Sigmoid colon (tissue), 7 donors: ENCODE data around the gene SEC16B. TPM values are rescaled to one million over a fixed set of nuclear protein-coding genes. Genes with fewer than 3 reads are reported as not detected.
A peak's percentile ranks its signal among the peaks of the same experiment; 100 is the strongest.
"Not testable (repeated sequence)": the region's sequence is repeated elsewhere in the genome, so short reads cannot be mapped to it uniquely, and the experiment has no call there.

ENCODE experiments used
- DNase-seq: peaks from one replicate; pipeline ENCODE4 v3.0.0-alpha.2; 2019
- H3K27ac ChIP-seq, 4 donors: fragments of 200-600 bp; sonication (generic); one replicate each; pipeline ENCODE4 v1.5.1; 2016 to 2019; ENCODE audit warnings: mild to moderate bottlenecking in 1 of 4
- H3K27me3 ChIP-seq, 3 donors: fragments of 200-600 bp; sonication (generic); one replicate each; pipeline ENCODE4 v1.5.1; 2019; ENCODE audit warnings: mild to moderate bottlenecking in 1 of 3
- H3K36me3 ChIP-seq, 4 donors: fragments of 200-600 bp; sonication (generic); one replicate each; pipeline ENCODE4 v1.5.1; 2016 to 2019
- H3K4me1 ChIP-seq, 4 donors: fragments of 200-600 bp; sonication (generic); one replicate each; pipeline ENCODE4 v1.5.1; 2017 to 2019
- H3K4me3 ChIP-seq, 4 donors: fragments of 200-600 bp; sonication (generic); one replicate each; pipeline ENCODE4 v1.5.1; 2017 to 2019; ENCODE audit warnings: mild to moderate bottlenecking in 2 of 4, moderate library complexity in 1 of 4
- H3K9me3 ChIP-seq, 4 donors: fragments of 200-600 bp in 3 of 4; sonication (generic) in 3 of 4; one replicate each; pipeline versions ENCODE4 v1.5.1 to v1.6.1; 2013 to 2019
- EP300 ChIP-seq, 4 donors: sonication (generic); formaldehyde crosslinking; IDR thresholded peaks; one replicate each; pipeline ENCODE4 v1.6.1; 2017; ENCODE audit warnings: antibody characterized with exemption in 4 of 4
- POLR2A ChIP-seq, 2 donors: fragments of 450-650 bp; IDR thresholded peaks; one replicate each; pipeline ENCODE4 v1.6.1; 2016; ENCODE audit warnings: antibody characterized with exemption in 2 of 2, mild to moderate bottlenecking in 2 of 2, moderate library complexity in 2 of 2
- POLR2AphosphoS5 ChIP-seq, 4 donors: sonication (generic); formaldehyde crosslinking; IDR thresholded peaks; one replicate each; pipeline ENCODE4 v1.6.1; 2017; ENCODE audit warnings: antibody characterized with exemption in 4 of 4
- WGBS, 2 donors: extraction: QIAGEN DNeasy Blood & Tissue Kit; methylation state at CpG; one replicate each; pipeline ENCODE4 v1.1.7; 2013; 5-methylcytosine and 5-hydroxymethylcytosine counted together
- intact Hi-C: fragments of 100-400 bp; cut with DNase I; formaldehyde crosslinking; loops from one replicate; pipeline ENCODE4 v1.15.1; 2023
- polyA plus RNA-seq, 3 donors: library from polyadenylated mRNA; stranded (reverse); fragments of 200-250 nt; gene quantifications; one replicate each; pipeline ENCODE4 v1.2.3, GENCODE V29; 2013
- total RNA-seq, 4 donors: library from RNA; depleted of rRNA; stranded (reverse); fragments of >200 nt; gene quantifications; one replicate each; pipeline ENCODE4 v1.1.0, GENCODE V29; 2016
- TF ChIP-seq, protein P1 (sequence below), 4 experiments: fragments of 450-650 bp in 3 of 4; fragments of 200-600 bp in 1 of 4; IDR thresholded peaks; one replicate each; pipeline ENCODE4 v1.5.1; 2016 to 2019; ENCODE audit warnings: antibody characterized with exemption in 4 of 4, mild to moderate bottlenecking in 3 of 4, moderate library complexity in 2 of 4
- donor health status: healthy with polysubstance abuse.
- donor health status: Bipolar disorder and iron deficiency.
- donor health status: healthy.

The SEC16B gene
- total and polyA plus RNA-seq, 7 donors, result 1.6 to 5.8 (median 3.4) TPM

DNA sequence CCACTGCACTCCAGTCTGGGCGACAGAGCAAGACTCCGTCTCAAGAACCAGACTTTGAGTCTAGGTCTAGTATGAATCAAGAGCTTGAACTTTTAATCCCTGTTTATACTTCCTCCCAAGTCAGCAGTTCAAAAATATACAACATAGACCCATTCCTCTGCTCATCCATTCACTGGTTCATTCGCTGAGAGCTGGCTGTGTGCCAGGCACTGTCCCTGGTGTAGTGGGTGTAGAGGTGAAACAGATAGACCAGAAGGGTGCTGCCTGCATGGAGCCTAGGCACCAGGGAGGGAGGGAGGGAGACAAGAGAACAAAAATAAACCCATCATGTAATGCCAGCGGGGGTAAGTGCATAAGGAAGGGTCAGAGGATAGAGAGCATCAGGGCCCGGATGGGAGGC, 25.5 kb upstream of the SEC16B start:
- H3K4me3 ChIP-seq, result no peak overlapping the region
- intact Hi-C loops, result no loop called here
- 92 to 94% methylated on average over 5 of the region's 5 CpGs for WGBS, 2 donors
- H3K36me3 ChIP-seq, result no peaks in the 10 kb centered on the region
- H3K9me3 ChIP-seq, result peaks cover 0 to 1% (median 0%) of the 10 kb centered on the region in 4 donors
- H3K4me1 ChIP-seq, result no peaks in the 10 kb centered on the region
- no peaks in the 10 kb centered on the region for H3K27me3 ChIP-seq
- DNase-seq, result no peak
- no peak overlapping the region for H3K27ac ChIP-seq
- TF ChIP-seq, protein P1, sequence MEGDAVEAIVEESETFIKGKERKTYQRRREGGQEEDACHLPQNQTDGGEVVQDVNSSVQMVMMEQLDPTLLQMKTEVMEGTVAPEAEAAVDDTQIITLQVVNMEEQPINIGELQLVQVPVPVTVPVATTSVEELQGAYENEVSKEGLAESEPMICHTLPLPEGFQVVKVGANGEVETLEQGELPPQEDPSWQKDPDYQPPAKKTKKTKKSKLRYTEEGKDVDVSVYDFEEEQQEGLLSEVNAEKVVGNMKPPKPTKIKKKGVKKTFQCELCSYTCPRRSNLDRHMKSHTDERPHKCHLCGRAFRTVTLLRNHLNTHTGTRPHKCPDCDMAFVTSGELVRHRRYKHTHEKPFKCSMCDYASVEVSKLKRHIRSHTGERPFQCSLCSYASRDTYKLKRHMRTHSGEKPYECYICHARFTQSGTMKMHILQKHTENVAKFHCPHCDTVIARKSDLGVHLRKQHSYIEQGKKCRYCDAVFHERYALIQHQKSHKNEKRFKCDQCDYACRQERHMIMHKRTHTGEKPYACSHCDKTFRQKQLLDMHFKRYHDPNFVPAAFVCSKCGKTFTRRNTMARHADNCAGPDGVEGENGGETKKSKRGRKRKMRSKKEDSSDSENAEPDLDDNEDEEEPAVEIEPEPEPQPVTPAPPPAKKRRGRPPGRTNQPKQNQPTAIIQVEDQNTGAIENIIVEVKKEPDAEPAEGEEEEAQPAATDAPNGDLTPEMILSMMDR (IDR thresholded peaks at IDR 0.05), result no peak
- TF ChIP-seq POLR2A (IDR thresholded peaks at IDR 0.05), result no peak
- TF ChIP-seq EP300 (IDR thresholded peaks at IDR 0.05), result no peak
- no peak for TF ChIP-seq POLR2AphosphoS5 (IDR thresholded peaks at IDR 0.05)

DNA sequence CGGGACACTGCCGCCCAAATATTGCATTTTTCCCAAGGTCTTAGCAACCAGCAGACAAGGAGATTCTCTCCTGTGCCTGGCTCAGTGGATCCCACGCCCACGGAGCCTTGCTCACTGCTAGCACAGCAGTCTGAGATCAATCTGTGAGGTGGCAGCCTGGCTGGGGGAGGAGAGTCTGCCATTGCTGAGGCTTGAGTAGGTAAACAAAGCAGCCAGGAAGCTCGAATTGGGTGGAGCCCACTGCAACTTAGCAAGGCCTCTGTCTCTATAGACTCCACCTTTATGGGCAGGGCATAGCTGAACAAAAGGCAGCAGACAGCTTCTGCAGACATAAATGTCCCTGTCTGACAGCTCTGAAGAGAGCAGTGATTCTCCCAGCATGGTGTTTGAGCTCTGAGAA, 16.4 kb upstream of the SEC16B start:
- not testable (repeated sequence) for H3K9me3 ChIP-seq, H3K36me3 ChIP-seq, DNase-seq

DNA sequence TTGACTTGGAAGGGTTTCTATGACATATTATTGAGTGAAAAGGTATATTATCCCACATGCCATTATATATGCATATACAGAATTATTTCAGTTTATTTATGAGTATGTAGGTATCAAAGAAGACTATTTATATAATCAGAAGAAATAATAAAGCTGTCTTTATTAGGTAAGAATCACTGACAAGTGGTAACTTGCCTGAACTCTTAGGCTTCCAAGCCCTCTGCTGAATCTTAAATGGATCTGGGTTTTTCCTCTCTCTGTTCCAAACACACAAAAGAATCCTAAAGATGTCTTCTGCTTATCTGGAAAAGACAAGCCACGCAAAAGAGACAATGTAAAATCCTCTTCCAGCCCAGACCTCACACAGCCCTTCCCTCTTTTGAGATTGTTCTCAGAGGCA, 14.9 kb upstream of the SEC16B start:
- Histone ChIP-seq H3K9me3 (peaks cover 0 to 4% (median 0%) of the 10 kb centered on the region in 4 donors), H3K27ac (no peak overlapping the region), H3K4me3 (no peak overlapping the region), H3K27me3 (no peaks in the 10 kb centered on the region), H3K4me1 (peaks cover 0 to 14% (median 4%) of the 10 kb centered on the region in 4 donors), H3K36me3 (no peaks in the 10 kb centered on the region)
- intact Hi-C loops, result no loop called here
- TF ChIP-seq POLR2AphosphoS5 (IDR thresholded peaks at IDR 0.05), result no peak
- no peak for TF ChIP-seq POLR2A (IDR thresholded peaks at IDR 0.05)
- TF ChIP-seq, protein P1 (IDR thresholded peaks at IDR 0.05), result no peak
- no peak for TF ChIP-seq EP300 (IDR thresholded peaks at IDR 0.05)
- WGBS, 2 donors, result 86 to 100% methylated on average over 1 of the region's 1 CpG
- no peak for DNase-seq

More for the DNA sequence above, 16.4 kb upstream of the SEC16B start:
- WGBS, 2 donors, result 72 to 74% methylated on average over 5 of the region's 5 CpGs
- intact Hi-C loops, H3K4me3 ChIP-seq, H3K27ac ChIP-seq, H3K27me3 ChIP-seq: not testable (repeated sequence)
- peaks cover 0 to 14% (median 4%) of the 10 kb centered on the region in 4 donors for H3K4me1 ChIP-seq

DNA sequence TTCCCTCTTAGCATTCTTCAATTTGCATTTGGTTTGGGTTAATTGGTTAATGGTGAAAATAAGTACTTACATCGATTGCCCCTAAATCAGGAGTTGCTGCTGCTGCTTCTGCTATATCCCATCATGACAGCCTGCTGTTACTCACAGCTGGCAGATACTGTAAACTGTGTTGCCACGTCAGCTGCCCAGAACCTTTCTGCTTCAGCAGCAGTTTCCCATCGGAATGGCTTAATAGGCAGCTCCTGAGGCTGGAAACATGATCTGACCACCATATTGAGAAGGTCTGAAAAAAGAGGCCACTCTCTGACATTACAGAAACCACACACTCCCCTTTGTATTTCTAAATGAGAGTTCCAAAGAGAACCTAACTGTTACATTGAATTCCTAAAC, 14.3 kb upstream of the SEC16B start:
- 65 to 86% methylated on average over 3 of the region's 3 CpGs for WGBS, 2 donors
- H3K4me3 ChIP-seq, result no peak overlapping the region

DNA sequence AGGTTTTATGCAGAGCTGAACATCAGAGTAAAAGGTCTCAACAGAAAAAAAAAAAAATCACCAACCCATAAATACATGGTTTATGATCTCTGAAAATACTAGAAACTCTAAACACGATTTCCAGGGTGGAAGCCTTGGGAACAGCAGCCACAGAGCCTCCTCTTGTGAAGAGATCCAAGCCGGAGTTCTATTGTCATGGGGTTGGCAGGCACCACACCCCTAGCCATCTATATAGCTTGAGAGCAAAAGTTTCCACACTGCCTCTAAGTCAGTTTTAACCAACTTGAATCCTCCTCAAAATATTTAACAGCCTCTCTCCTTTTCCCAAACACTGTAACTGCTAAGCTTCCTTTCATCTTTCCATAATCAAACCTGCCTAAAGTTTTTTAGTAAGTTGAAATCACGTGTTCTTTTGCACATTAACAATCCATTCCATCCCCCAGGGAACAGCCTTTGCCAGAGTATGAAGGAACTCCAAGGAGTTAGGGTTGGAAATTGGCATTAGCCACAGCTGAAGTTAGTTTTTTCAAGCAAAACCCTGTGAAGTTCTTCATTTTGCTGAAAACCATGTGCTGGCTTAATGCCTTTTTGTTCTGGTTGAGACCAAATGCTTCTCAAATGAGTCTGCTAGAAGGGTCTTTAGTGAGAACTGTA, 13.8 kb upstream of the SEC16B start:
- DNase-seq, result no peak
- Histone ChIP-seq H3K4me3 (no peak overlapping the region), H3K4me1 (peaks cover 0 to 14% (median 4%) of the 10 kb centered on the region in 4 donors), H3K27ac (peak overlapping the region in 3 of 4 donors; percentile 11 to 43 (median 24)), H3K27me3 (no peaks in the 10 kb centered on the region), H3K36me3 (no peaks in the 10 kb centered on the region), H3K9me3 (no peaks in the 10 kb centered on the region)
- TF ChIP-seq, protein P1 (IDR thresholded peaks at IDR 0.05), result no peak
- no peak for TF ChIP-seq POLR2AphosphoS5 (IDR thresholded peaks at IDR 0.05)
- no peak for TF ChIP-seq EP300 (IDR thresholded peaks at IDR 0.05)
- TF ChIP-seq POLR2A (IDR thresholded peaks at IDR 0.05), result no peak
- intact Hi-C loops, result no loop called here
- 49 to 59% methylated on average over 3 of the region's 3 CpGs for WGBS, 2 donors

More for the DNA sequence above, 14.3 kb upstream of the SEC16B start:
- Histone ChIP-seq H3K27ac (peak overlapping the region in 2 of 4 donors; percentile 24 to 43), H3K27me3 (no peaks in the 10 kb centered on the region), H3K9me3 (no peaks in the 10 kb centered on the region), H3K4me1 (peaks cover 0 to 14% (median 4%) of the 10 kb centered on the region in 4 donors), H3K36me3 (no peaks in the 10 kb centered on the region)
- no peak for TF ChIP-seq POLR2A (IDR thresholded peaks at IDR 0.05)
- peak; percentile 29 to 80 (median 74) for TF ChIP-seq POLR2AphosphoS5 (IDR thresholded peaks at IDR 0.05)
- peak; percentile 81 for DNase-seq
- intact Hi-C loops, result no loop called here

DNA sequence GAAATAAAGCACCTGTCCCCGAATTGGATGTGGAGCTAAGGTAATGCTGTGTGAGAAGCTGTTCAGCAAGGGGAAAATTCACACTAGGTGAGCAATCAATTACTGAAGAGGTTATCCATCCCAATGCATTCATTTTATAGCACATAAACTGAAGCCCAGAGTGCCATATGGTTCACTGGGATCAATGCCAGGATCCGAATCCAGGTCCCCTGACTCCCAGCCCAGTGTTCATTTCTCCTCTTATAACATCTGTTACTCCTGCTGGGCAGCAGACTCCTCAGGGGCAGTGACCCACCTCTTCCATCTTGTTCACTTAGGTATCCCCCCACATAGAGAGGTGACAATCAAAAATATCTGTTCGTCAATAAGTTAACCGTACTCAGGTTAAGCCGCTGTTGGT, 13.2 kb upstream of the SEC16B start:
- WGBS, 2 donors, result 87 to 90% methylated on average over 5 of the region's 5 CpGs
- TF ChIP-seq, protein P1 (IDR thresholded peaks at IDR 0.05), result no peak
- TF ChIP-seq POLR2AphosphoS5 (IDR thresholded peaks at IDR 0.05) (no peak), POLR2A (IDR thresholded peaks at IDR 0.05) (no peak), EP300 (IDR thresholded peaks at IDR 0.05) (no peak)
- H3K36me3 ChIP-seq, result no peaks in the 10 kb centered on the region
- no peak overlapping the region for H3K27ac ChIP-seq
- no peak for DNase-seq
- intact Hi-C loops, result no loop called here
- no peak overlapping the region for H3K4me3 ChIP-seq
- peaks cover 0 to 14% (median 4%) of the 10 kb centered on the region in 4 donors for H3K4me1 ChIP-seq
- no peaks in the 10 kb centered on the region for H3K27me3 ChIP-seq
- no peaks in the 10 kb centered on the region for H3K9me3 ChIP-seq
